Tibial nerve (tissue), 4 donors: ENCODE results near the gene CCDC102B. TPM values are rescaled to one million over a fixed set of nuclear protein-coding genes. Genes with fewer than 3 reads are reported as not detected.
A peak's percentile ranks its signal among the peaks of the same experiment; 100 is the strongest.

Source experiments
- DNase-seq, 2 donors: peaks; one replicate each; pipeline ENCODE4 v3.0.0-alpha.2; 2019; ENCODE audit warnings: low spot score in 2 of 2
- H3K27ac ChIP-seq, 4 donors: fragments of 200-600 bp; sonication (generic) in 3 of 4; one replicate each; pipeline ENCODE4 v1.5.1; 2017 to 2019; ENCODE audit warnings: mild to moderate bottlenecking in 1 of 4
- H3K27me3 ChIP-seq, 2 donors: fragments of 200-600 bp; sonication (generic) in 1 of 2; one replicate each; pipeline versions ENCODE4 v1.5.1 to v1.6.0; 2017 to 2019
- H3K36me3 ChIP-seq, 3 donors: fragments of 200-600 bp; sonication (generic); one replicate each; pipeline ENCODE4 v1.5.1; 2018 to 2019
- H3K4me1 ChIP-seq, 4 donors: fragments of 200-600 bp; sonication (generic) in 3 of 4; one replicate each; pipeline ENCODE4 v1.5.1; 2017 to 2019
- H3K4me3 ChIP-seq, 4 donors: fragments of 200-600 bp; sonication (generic) in 3 of 4; one replicate each; pipeline ENCODE4 v1.5.1; 2017 to 2019; ENCODE audit warnings: mild to moderate bottlenecking in 1 of 4, moderate library complexity in 1 of 4
- H3K9me3 ChIP-seq, 4 donors: fragments of 200-600 bp; sonication (generic) in 3 of 4; one replicate each; pipeline ENCODE4 v1.5.1; 2017 to 2019
- CTCF ChIP-seq, 5 experiments: fragments of 200-600 bp in 3 of 5; fragments of 450-650 bp in 2 of 5; sonication (generic) in 3 of 5; IDR thresholded peaks; one replicate each; pipeline ENCODE4 v1.5.1; 2016 to 2019; ENCODE audit warnings: antibody characterized with exemption in 5 of 5, mild to moderate bottlenecking in 3 of 5, moderate library complexity in 2 of 5
- EP300 ChIP-seq, 2 donors: sonication (generic); formaldehyde crosslinking; IDR thresholded peaks; one replicate each; pipeline ENCODE4 v1.6.1; 2017; ENCODE audit warnings: antibody characterized with exemption in 2 of 2, mild to moderate bottlenecking in 1 of 2
- POLR2A ChIP-seq, 2 donors: fragments of 450-650 bp; IDR thresholded peaks; one replicate each; pipeline ENCODE4 v1.6.1; 2017; ENCODE audit warnings: antibody characterized with exemption in 2 of 2, mild to moderate bottlenecking in 2 of 2, moderate library complexity in 2 of 2
- WGBS, 2 donors: methylation state at CpG; one replicate each; pipeline ENCODE4 v1.1.5; 2018; 5-methylcytosine and 5-hydroxymethylcytosine counted together
- total RNA-seq, 4 donors: library from RNA; depleted of rRNA; stranded (reverse); fragments of >200 nt; gene quantifications; one replicate each; pipeline ENCODE4 v1.1.0, GENCODE V29; 2016

Gene CCDC102B
- total RNA-seq, 4 donors from 2014 or later: 5.7 to 27.5 (median 15.3) TPM

GRCh38 chr18:68847219-68847837, 49.4 kb downstream of the CCDC102B start:
- TF ChIP-seq EP300 (IDR thresholded peaks at IDR 0.05): no peak
- peak; percentile 39 to 62 (median 43) for TF ChIP-seq CTCF (IDR thresholded peaks at IDR 0.05)
- TF ChIP-seq POLR2A (IDR thresholded peaks at IDR 0.05): no peak
- Histone ChIP-seq H3K4me1 (no peaks in the 10 kb centered on the region), H3K27ac (no peak overlapping the region), H3K27me3 (no peaks in the 10 kb centered on the region), H3K36me3 (no peaks in the 10 kb centered on the region), H3K4me3 (no peak overlapping the region), H3K9me3 (no peaks in the 10 kb centered on the region)
- WGBS, 2 donors: 42 to 50% methylated on average over 3 of the region's 3 CpGs
- DNase-seq: no peak

- Histone ChIP-seq H3K4me1 (no peaks in the 10 kb centered on the region), H3K27me3 (no peaks in the 10 kb centered on the region), H3K27ac (no peak overlapping the region), H3K4me3 (no peak overlapping the region), H3K9me3 (no peaks in the 10 kb centered on the region), H3K36me3 (no peaks in the 10 kb centered on the region)
- WGBS, 2 donors: 61 to 65% methylated on average over 1 of the region's 1 CpG
- no peak for TF ChIP-seq POLR2A (IDR thresholded peaks at IDR 0.05)
- no peak for TF ChIP-seq CTCF (IDR thresholded peaks at IDR 0.05)
- TF ChIP-seq EP300 (IDR thresholded peaks at IDR 0.05): no peak
- DNase-seq: no peak
These were observed 50.4 kb downstream of the CCDC102B start for GRCh38 chr18:68848242-68848641.

- no peak for DNase-seq
- TF ChIP-seq CTCF (IDR thresholded peaks at IDR 0.05): no peak
- TF ChIP-seq EP300 (IDR thresholded peaks at IDR 0.05): no peak
- no peak for TF ChIP-seq POLR2A (IDR thresholded peaks at IDR 0.05)
- no peak overlapping the region for H3K27ac ChIP-seq
- no peak overlapping the region for H3K4me3 ChIP-seq
- peaks cover 0 to 3% (median 0%) of the 10 kb centered on the region in 4 donors for H3K4me1 ChIP-seq
- 65 to 66% methylated on average over 4 of the region's 4 CpGs for WGBS, 2 donors
- H3K27me3 ChIP-seq: no peaks in the 10 kb centered on the region
- peaks cover 0 to 3% (median 0%) of the 10 kb centered on the region in 4 donors for H3K9me3 ChIP-seq
- no peaks in the 10 kb centered on the region for H3K36me3 ChIP-seq
These were observed 57.0 kb downstream of the CCDC102B start for GRCh38 chr18:68854786-68855391.

GRCh38 chr18:68855491-68855890, 57.6 kb downstream of the CCDC102B start:
- H3K4me1 ChIP-seq: peaks cover 0 to 3% (median 0%) of the 10 kb centered on the region in 4 donors
- no peak overlapping the region for H3K27ac ChIP-seq
- H3K9me3 ChIP-seq: peaks cover 0 to 3% (median 0%) of the 10 kb centered on the region in 4 donors
- no peak for DNase-seq
- H3K36me3 ChIP-seq: no peaks in the 10 kb centered on the region
- TF ChIP-seq POLR2A (IDR thresholded peaks at IDR 0.05): no peak
- no peak for TF ChIP-seq CTCF (IDR thresholded peaks at IDR 0.05)
- no peak for TF ChIP-seq EP300 (IDR thresholded peaks at IDR 0.05)
- H3K4me3 ChIP-seq: no peak overlapping the region
- no peaks in the 10 kb centered on the region for H3K27me3 ChIP-seq

- peaks cover 0 to 6% (median 0%) of the 10 kb centered on the region in 4 donors for H3K4me1 ChIP-seq
- 77 to 90% methylated on average over 2 of the region's 2 CpGs for WGBS, 2 donors
- no peak overlapping the region for H3K27ac ChIP-seq
- H3K4me3 ChIP-seq: no peak overlapping the region
- no peaks in the 10 kb centered on the region for H3K36me3 ChIP-seq
- no peaks in the 10 kb centered on the region for H3K27me3 ChIP-seq
- TF ChIP-seq EP300 (IDR thresholded peaks at IDR 0.05) (no peak), POLR2A (IDR thresholded peaks at IDR 0.05) (no peak), CTCF (IDR thresholded peaks at IDR 0.05) (no peak)
- no peak for DNase-seq
- peaks cover 0 to 3% (median 0%) of the 10 kb centered on the region in 4 donors for H3K9me3 ChIP-seq
These were observed 63.5 kb downstream of the CCDC102B start for GRCh38 chr18:68861365-68861764.
